Astrocyte (in vitro differentiated cells and primary cell): ENCODE measurements around the gene USP14. TPM values are rescaled to one million over a fixed set of nuclear protein-coding genes. Genes with fewer than 3 reads are reported as not detected.

Source experiments
- DNase-seq: peaks from one replicate; pipeline ENCODE4 v3.0.0-alpha.2; 2010; ENCODE audit warnings: low read depth
- FAIRE-seq: peaks from 2 replicates; lab custom pipeline; 2011; peaks lifted over from hg19 to GRCh38; lab: Jason Lieb, UNC
- H2AFZ ChIP-seq: 2 replicates; pipeline ENCODE4 v1.6.0; 2012; ENCODE audit warnings: low read depth, low read length, inconsistent platforms
- H3K27ac ChIP-seq: 2 replicates; pipeline ENCODE4 v1.5.1; 2011; ENCODE audit warnings: low read depth, low read length, inconsistent platforms
- H3K27me3 ChIP-seq: 2 replicates; pipeline ENCODE4 v1.6.0; 2011; ENCODE audit warnings: low read length, inconsistent platforms; ENCODE audit not compliant: insufficient read depth
- H3K36me3 ChIP-seq: 2 replicates; pipeline ENCODE4 v1.5.1; 2011; ENCODE audit warnings: low read length, inconsistent platforms; ENCODE audit not compliant: insufficient read depth
- H3K4me1 ChIP-seq: 2 replicates; pipeline ENCODE4 v1.5.1; 2011; ENCODE audit warnings: low read length, inconsistent platforms; ENCODE audit not compliant: insufficient read depth
- H3K4me2 ChIP-seq: 2 replicates; pipeline ENCODE4 v1.6.0; 2012; ENCODE audit warnings: low read length, inconsistent platforms
- H3K4me3 ChIP-seq: 2 replicates; pipeline ENCODE4 v1.5.1; 2011; ENCODE audit warnings: low read depth, mild to moderate bottlenecking, low read length, inconsistent platforms; ENCODE audit not compliant: insufficient read depth
- H3K79me2 ChIP-seq: 2 replicates; pipeline ENCODE4 v1.6.0; 2012; ENCODE audit warnings: mild to moderate bottlenecking, low read length, inconsistent platforms; ENCODE audit not compliant: insufficient read depth
- H3K9ac ChIP-seq: 2 replicates; pipeline ENCODE4 v1.6.0; 2012; ENCODE audit warnings: mild to moderate bottlenecking, low read length, inconsistent platforms
- H3K9me3 ChIP-seq: 2 replicates; pipeline ENCODE4 v1.5.1; 2012; ENCODE audit warnings: low read depth, mild to moderate bottlenecking, low read length, inconsistent platforms; ENCODE audit not compliant: insufficient read depth
- H4K20me1 ChIP-seq: 2 replicates; pipeline ENCODE4 v1.6.0; 2012; ENCODE audit warnings: low read length, inconsistent platforms; ENCODE audit not compliant: insufficient read depth
- H3K27ac Mint-ChIP-seq: one replicate; pipeline ENCODE4 v1.8.0; 2021; ENCODE audit warnings: mild to moderate bottlenecking, mixed read lengths; ENCODE audit not compliant: unreplicated experiment
- H3K27me3 Mint-ChIP-seq: one replicate; pipeline ENCODE4 v1.8.0; 2021; ENCODE audit warnings: low read depth, mixed read lengths; ENCODE audit not compliant: unreplicated experiment
- H3K36me3 Mint-ChIP-seq: one replicate; pipeline ENCODE4 v1.8.0; 2021; ENCODE audit warnings: low read depth, mixed read lengths; ENCODE audit not compliant: unreplicated experiment
- H3K4me1 Mint-ChIP-seq: one replicate; pipeline ENCODE4 v1.8.0; 2021; ENCODE audit warnings: low read depth, mixed read lengths; ENCODE audit not compliant: unreplicated experiment
- H3K4me3 Mint-ChIP-seq: one replicate; pipeline ENCODE4 v1.8.0; 2021; ENCODE audit warnings: mild to moderate bottlenecking, moderate library complexity, mixed read lengths; ENCODE audit not compliant: unreplicated experiment
- H3K9me3 Mint-ChIP-seq: one replicate; pipeline ENCODE4 v1.8.0; 2021; ENCODE audit warnings: mild to moderate bottlenecking, mixed read lengths; ENCODE audit not compliant: unreplicated experiment
- CTCF ChIP-seq: IDR thresholded peaks from 2 replicates; pipeline ENCODE4 v1.5.1; 2011; ENCODE audit warnings: low read depth, mild to moderate bottlenecking, inconsistent platforms, low read length, moderate library complexity; ENCODE audit not compliant: insufficient read depth
- EZH2 ChIP-seq: IDR thresholded peaks from 2 replicates; pipeline ENCODE4 v1.6.1; 2012; ENCODE audit warnings: mild to moderate bottlenecking, low read length, inconsistent platforms; ENCODE audit not compliant: insufficient read depth
- total RNA-seq: library from RNA; stranded (reverse); gene quantifications from 2 replicates; pipeline ENCODE4 v1.2.1, GENCODE V29; 2021

The USP14 gene
- total RNA-seq, 1 donor from 2014 or later, result 102 TPM

- Mint-ChIP-seq H3K4me3 (no peak overlapping the region), H3K9me3 (no peaks in the 10 kb centered on the region), H3K36me3 (no peaks in the 10 kb centered on the region), H3K4me1 (no peaks in the 10 kb centered on the region), H3K27ac (no peak overlapping the region), H3K27me3 (no peaks in the 10 kb centered on the region)
- Histone ChIP-seq H3K27ac (no peak overlapping the region), H3K27me3 (no peaks in the 10 kb centered on the region), H3K4me1 (no peaks in the 10 kb centered on the region), H2AFZ (no peak overlapping the region), H3K4me3 (no peak overlapping the region), H4K20me1 (no peaks in the 10 kb centered on the region), H3K4me2 (no peak overlapping the region), H3K36me3 (no peaks in the 10 kb centered on the region), H3K79me2 (no peaks in the 10 kb centered on the region), H3K9ac (no peak overlapping the region), H3K9me3 (no peaks in the 10 kb centered on the region)
- DNase-seq (no peak), FAIRE-seq (no peak)
- TF ChIP-seq CTCF, result no peak
- TF ChIP-seq EZH2, result no peak
Measured at GRCh38 chr18:135045-135444, 23.3 kb upstream of the USP14 start.

- H3K4me3 Mint-ChIP-seq, result no peak overlapping the region
- H3K36me3 Mint-ChIP-seq, result no peaks in the 10 kb centered on the region
- Histone ChIP-seq H3K9ac (no peak overlapping the region), H3K36me3 (no peaks in the 10 kb centered on the region), H3K4me3 (no peak overlapping the region), H3K4me1 (no peaks in the 10 kb centered on the region), H3K79me2 (no peaks in the 10 kb centered on the region), H2AFZ (no peak overlapping the region), H4K20me1 (no peaks in the 10 kb centered on the region), H3K9me3 (no peaks in the 10 kb centered on the region), H3K4me2 (no peak overlapping the region), H3K27ac (no peak overlapping the region), H3K27me3 (no peaks in the 10 kb centered on the region)
- TF ChIP-seq EZH2, result no peak
- TF ChIP-seq CTCF, result no peak
- no peaks in the 10 kb centered on the region for H3K27me3 Mint-ChIP-seq
- H3K4me1 Mint-ChIP-seq, result no peaks in the 10 kb centered on the region
- H3K9me3 Mint-ChIP-seq, result no peaks in the 10 kb centered on the region
- DNase-seq (no peak), FAIRE-seq (no peak)
- no peak overlapping the region for H3K27ac Mint-ChIP-seq
Measured at GRCh38 chr18:136433-136832, 21.9 kb upstream of the USP14 start.

GRCh38 chr18:137327-137726 is 21.0 kb upstream of the USP14 start:
- Histone ChIP-seq H4K20me1 (no peaks in the 10 kb centered on the region), H3K27ac (no peak overlapping the region), H3K4me1 (no peaks in the 10 kb centered on the region), H2AFZ (no peak overlapping the region), H3K36me3 (no peaks in the 10 kb centered on the region), H3K4me3 (no peak overlapping the region), H3K79me2 (no peaks in the 10 kb centered on the region), H3K4me2 (no peak overlapping the region), H3K27me3 (no peaks in the 10 kb centered on the region), H3K9me3 (no peaks in the 10 kb centered on the region), H3K9ac (no peak overlapping the region)
- no peaks in the 10 kb centered on the region for H3K9me3 Mint-ChIP-seq
- no peak overlapping the region for H3K4me3 Mint-ChIP-seq
- H3K4me1 Mint-ChIP-seq, result no peaks in the 10 kb centered on the region
- DNase-seq (no peak), FAIRE-seq (no peak)
- H3K36me3 Mint-ChIP-seq, result no peaks in the 10 kb centered on the region
- no peak overlapping the region for H3K27ac Mint-ChIP-seq
- TF ChIP-seq EZH2, result no peak
- no peak for TF ChIP-seq CTCF
- H3K27me3 Mint-ChIP-seq, result no peaks in the 10 kb centered on the region
